K562 (cell line): ENCODE measurements around the gene ERF. TPM values are rescaled to one million over a fixed set of nuclear protein-coding genes. Genes with fewer than 3 reads are reported as not detected.
A peak's percentile ranks its signal among the peaks of the same experiment; 100 is the strongest.

ENCODE experiments used
- ATF2 ChIP-seq: sonication (generic); formaldehyde crosslinking; IDR thresholded peaks from 2 replicates; pipeline ENCODE4 v1.8.1; 2022; ENCODE audit warnings: missing genetic modification reagents
- CCNT2 ChIP-seq: IDR thresholded peaks from 2 replicates; pipeline ENCODE4 v1.6.1; 2011; ENCODE audit warnings: borderline replicate concordance, low read depth, mild to moderate bottlenecking, moderate library complexity, mixed read lengths, low read length; ENCODE audit not compliant: insufficient read length; ENCODE audit errors: extremely low read depth
- DMBX1 ChIP-seq: fragments of 250-450 bp; sonication (Bioruptor Pico); IDR thresholded peaks from 2 replicates; pipeline ENCODE4 v1.8.0; 2022; ENCODE audit warnings: inconsistent platforms, mild to moderate bottlenecking, moderate library complexity, borderline replicate concordance
- EGR1 ChIP-seq: fragments of 450-650 bp; conservative IDR thresholded peaks from 2 replicates; pipeline ENCODE4 v1.6.1; 2017; ENCODE audit warnings: mild to moderate bottlenecking
- HDAC3 ChIP-seq: fragments of 450-650 bp; IDR thresholded peaks from 2 replicates; pipeline ENCODE4 v1.6.1; 2018; ENCODE audit warnings: borderline replicate concordance, mild to moderate bottlenecking, moderate library complexity; ENCODE audit not compliant: partially characterized antibody
- HMGN3 ChIP-seq: IDR thresholded peaks from 2 replicates; pipeline ENCODE4 v1.6.1; 2011; ENCODE audit warnings: borderline replicate concordance, low read depth, mild to moderate bottlenecking, mixed read lengths, low read length; ENCODE audit not compliant: insufficient read length; ENCODE audit errors: extremely low read depth
- ID3 ChIP-seq, 2 experiments: fragments of 250-450 bp in 1 of 2; fragments of 450-650 bp in 1 of 2; sonication (Bioruptor Pico) in 1 of 2; IDR thresholded peaks; 2 replicates each; pipeline versions ENCODE4 v1.6.1 to v1.8.0; 2016 to 2021; ENCODE audit warnings: mild to moderate bottlenecking in 2 of 2, moderate library complexity in 2 of 2, missing compliant biosample characterization in 1 of 2, missing genetic modification characterization in 1 of 2
- L3MBTL2 ChIP-seq: fragments of 450-650 bp; IDR thresholded peaks from 2 replicates; pipeline ENCODE4 v1.6.1; 2016; ENCODE audit warnings: mild to moderate bottlenecking, moderate library complexity
- MED1 ChIP-seq: sonication (generic); formaldehyde crosslinking; IDR thresholded peaks from 2 replicates; pipeline ENCODE4 v1.8.1; 2023; ENCODE audit warnings: missing genetic modification reagents, borderline replicate concordance
- MIER1 ChIP-seq: fragments of 450-650 bp; IDR thresholded peaks from 2 replicates; pipeline ENCODE4 v1.6.1; 2016; ENCODE audit warnings: antibody characterized with exemption, mild to moderate bottlenecking, low read depth
- NFIC ChIP-seq: fragments of 450-650 bp; IDR thresholded peaks from 2 replicates; pipeline ENCODE4 v1.6.1; 2017; ENCODE audit warnings: mild to moderate bottlenecking, inconsistent platforms
- POLR3G ChIP-seq: IDR thresholded peaks from 2 replicates; pipeline ENCODE4 v1.6.1; 2011; ENCODE audit not compliant: insufficient read length, insufficient replicate concordance; ENCODE audit errors: extremely low read depth
- POU5F1 ChIP-seq: fragments of 150-350 bp; IDR thresholded peaks from 2 replicates; pipeline ENCODE4 v1.6.1; 2014; ENCODE audit warnings: borderline replicate concordance, low read length, low read depth, mild to moderate bottlenecking; ENCODE audit not compliant: partially characterized antibody
- RBM15 ChIP-seq: fragments of 200-400 bp; formaldehyde crosslinking; IDR thresholded peaks from 2 replicates; pipeline ENCODE4 v1.6.1; 2018; ENCODE audit warnings: mild to moderate bottlenecking, low read length, moderate library complexity; ENCODE audit not compliant: insufficient read depth
- RHOXF2B ChIP-seq: fragments of 250-450 bp; sonication (Bioruptor Pico); conservative IDR thresholded peaks from 2 replicates; pipeline ENCODE4 v1.5.1; 2021
- SIN3B ChIP-seq: fragments of 450-650 bp; IDR thresholded peaks from 2 replicates; pipeline ENCODE4 v1.6.1; 2017; ENCODE audit warnings: low read depth, mild to moderate bottlenecking, moderate library complexity
- TAF9B ChIP-seq: fragments of 450-650 bp; IDR thresholded peaks from 2 replicates; pipeline ENCODE4 v1.6.1; 2018; ENCODE audit warnings: mild to moderate bottlenecking; ENCODE audit not compliant: partially characterized antibody
- TEAD1 ChIP-seq, 2 experiments: fragments of 450-650 bp in 1 of 2; sonication (generic) in 1 of 2; formaldehyde crosslinking; IDR thresholded peaks; 2 replicates each; pipeline versions ENCODE4 v1.4.0 to v1.8.0; 2020 to 2022; ENCODE audit warnings: mild to moderate bottlenecking in 2 of 2, missing genetic modification reagents in 1 of 2
- ZBTB8A ChIP-seq: fragments of 450-650 bp; IDR thresholded peaks from 2 replicates; pipeline ENCODE4 v1.6.1; 2018; ENCODE audit warnings: mild to moderate bottlenecking, moderate library complexity; ENCODE audit not compliant: partially characterized antibody
- ZNF699 ChIP-seq: fragments of 250-450 bp; sonication (Bioruptor Pico); IDR thresholded peaks from 2 replicates; pipeline ENCODE4 v1.8.0; 2021; ENCODE audit warnings: mild to moderate bottlenecking, moderate library complexity; ENCODE audit not compliant: insufficient replicate concordance
- ZNF778 ChIP-seq: fragments of 450-650 bp; formaldehyde crosslinking; IDR thresholded peaks from 2 replicates; pipeline ENCODE4 v1.4.0; 2020; ENCODE audit warnings: mild to moderate bottlenecking, moderate library complexity
- polyA plus RNA-seq, 8 experiments: library from polyadenylated mRNA; depleted of rRNA in 4 of 8; stranded (reverse) in 5 of 8; unstranded in 3 of 8; fragments of >200 nt; fragmentation: Nextera tagmentation in 2 of 8; fragmentation: Illumina TruSeq in 1 of 8; extraction: Ambion mirVana in 2 of 8; extraction: Trizol in 1 of 8; gene quantifications; 2 replicates each; pipeline versions ENCODE4 v1.2.1 to v1.2.3, GENCODE V29; 2011 to 2014; ENCODE audit warnings: inconsistent platforms in 1 of 8, missing spikeins in 1 of 8
- total RNA-seq, 7 experiments: library from RNA; depleted of rRNA in 6 of 7; stranded (reverse); fragments of >200 nt in 6 of 7; fragmentation: Illumina TruSeq in 2 of 7; extraction: Trizol in 2 of 7; gene quantifications; 2 replicates each; pipeline versions ENCODE4 v1.2.1 to v1.2.3, GENCODE V29; 2011 to 2021; ENCODE audit warnings: low replicate concordance in 1 of 7
- TF ChIP-seq, protein P1 (sequence below): fragments of 200-800 bp; sonication (Bioruptor generic); IDR thresholded peaks from 2 replicates; pipeline ENCODE4 v1.6.1; 2017; ENCODE audit warnings: missing genetic modification characterization, missing compliant biosample characterization

Gene ERF
- total and polyA plus RNA-seq, 9 of the 15 experiments (the other 6 are each of a cell fraction or from before 2014, with no cell fraction given) = 0.03 to 75.4 (median 27.0) TPM

- peak in 1 of 2 experiments; percentile 27; a peak in 1 of 4 replicates for TF ChIP-seq TEAD1 (CRISPR knock-in tag; IDR thresholded peaks at IDR 0.05)
- peak; percentile 38 for TF ChIP-seq HMGN3
- TF ChIP-seq RHOXF2B (CRISPR knock-in tag) = no peak
- TF ChIP-seq ID3 (CRISPR knock-in tag; IDR thresholded peaks at IDR 0.05) = no peak
- TF ChIP-seq ID3 (tag; IDR thresholded peaks at IDR 0.05) = no peak
- TF ChIP-seq EGR1 = peak; percentile 52
- TF ChIP-seq ZNF778 (CRISPR knock-in tag) = no peak
- TF ChIP-seq RBM15 = no peak
- TF ChIP-seq POU5F1 = no peak
- TF ChIP-seq NFIC = peak; percentile 39; the same call in 1 of the 2 replicates
- TF ChIP-seq DMBX1 (CRISPR knock-in tag) = no peak
- no peak for TF ChIP-seq POLR3G
- TF ChIP-seq ZBTB8A = no peak
- TF ChIP-seq SIN3B = no peak; the same call in 1 of the 2 replicates
- peak; percentile 45 for TF ChIP-seq CCNT2
- no peak for TF ChIP-seq TAF9B
- TF ChIP-seq, protein P1, sequence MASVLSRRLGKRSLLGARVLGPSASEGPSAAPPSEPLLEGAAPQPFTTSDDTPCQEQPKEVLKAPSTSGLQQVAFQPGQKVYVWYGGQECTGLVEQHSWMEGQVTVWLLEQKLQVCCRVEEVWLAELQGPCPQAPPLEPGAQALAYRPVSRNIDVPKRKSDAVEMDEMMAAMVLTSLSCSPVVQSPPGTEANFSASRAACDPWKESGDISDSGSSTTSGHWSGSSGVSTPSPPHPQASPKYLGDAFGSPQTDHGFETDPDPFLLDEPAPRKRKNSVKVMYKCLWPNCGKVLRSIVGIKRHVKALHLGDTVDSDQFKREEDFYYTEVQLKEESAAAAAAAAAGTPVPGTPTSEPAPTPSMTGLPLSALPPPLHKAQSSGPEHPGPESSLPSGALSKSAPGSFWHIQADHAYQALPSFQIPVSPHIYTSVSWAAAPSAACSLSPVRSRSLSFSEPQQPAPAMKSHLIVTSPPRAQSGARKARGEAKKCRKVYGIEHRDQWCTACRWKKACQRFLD (CRISPR knock-in tag) = no peak
- 0 out of 2 replicates have a peak, but pooled peaks have one; percentile 18 for TF ChIP-seq L3MBTL2
- TF ChIP-seq MIER1 = no peak
- 0 out of 2 replicates have a peak, but pooled peaks have one; percentile 21 for TF ChIP-seq MED1 (CRISPR knock-in tag)
- TF ChIP-seq ZNF699 (CRISPR knock-in tag) = no peak
- TF ChIP-seq ATF2 (CRISPR knock-in tag) = no peak
- no peak for TF ChIP-seq HDAC3
These were observed 38.0 kb downstream of the ERF start (continued) for GRCh38 chr19:42216653-42217519.
